SK-N-SH (cell line): ENCODE measurements around the gene HECW1. TPM values are rescaled to one million over a fixed set of nuclear protein-coding genes. Genes with fewer than 3 reads are reported as not detected.

Experiments used
- CTCF ChIA-PET: fragments of 300-600, 350-600 bp; formaldehyde crosslinking; extraction: SDS; loops from one replicate; lab custom pipeline; 2021; lab: Yijun Ruan, JAX
- POLR2A ChIA-PET: fragments of 350-600 bp; sonication (Branson Sonifier 250); formaldehyde crosslinking; extraction: SDS; loops from one replicate; lab custom pipeline; 2020; ENCODE audit warnings: antibody characterized with exemption, inconsistent platforms; lab: Yijun Ruan, JAX
- DNase-seq: peaks from one replicate; pipeline ENCODE4 v3.0.0; 2012
- H2AFZ ChIP-seq: fragments of 200-600 bp; sonication (generic); 2 replicates; pipeline ENCODE4 v1.8.1; 2016; ENCODE audit warnings: antibody characterized with exemption, mild to moderate bottlenecking, low read depth
- H3F3A ChIP-seq: fragments of 200-600 bp; sonication (generic); replicated peaks from 2 replicates; pipeline ENCODE3; 2016; ENCODE audit warnings: antibody characterized with exemption, mild to moderate bottlenecking; ENCODE audit not compliant: insufficient read depth
- H3K27ac ChIP-seq, 2 experiments: fragments of 200-500 bp in 1 of 2; fragments of 200-600 bp in 1 of 2; sonication (Bioruptor generic) in 1 of 2; sonication (generic), shearing (Covaris generic) in 1 of 2; 2 replicates each; pipeline versions ENCODE4 v1.5.1 to v1.6.1; 2014 to 2016; ENCODE audit warnings: low read depth in 2 of 2, inconsistent platforms in 1 of 2, low read length in 1 of 2, mild to moderate bottlenecking in 1 of 2, mixed read lengths in 1 of 2
- H3K27me3 ChIP-seq: fragments of 200-600 bp; sonication (generic), shearing (Covaris generic); 2 replicates; pipeline ENCODE4 v1.6.1; 2016; ENCODE audit warnings: mixed run types; ENCODE audit not compliant: insufficient read depth
- H3K36me3 ChIP-seq, 2 experiments: fragments of 200-500 bp in 1 of 2; fragments of 200-600 bp in 1 of 2; sonication (Bioruptor generic) in 1 of 2; sonication (generic) in 1 of 2; replicated peaks in 1 of 2; 2 replicates each; pipeline versions ENCODE3 to v1.5.1; 2014 to 2016; ENCODE audit warnings: low read length in 1 of 2, mild to moderate bottlenecking in 1 of 2; ENCODE audit not compliant: insufficient read depth in 2 of 2, control insufficient read depth in 1 of 2
- H3K4me1 ChIP-seq, 2 experiments: fragments of 200-500 bp in 1 of 2; fragments of 200-600 bp in 1 of 2; sonication (Bioruptor generic) in 1 of 2; sonication (generic), shearing (Covaris generic) in 1 of 2; 2 replicates each; pipeline versions ENCODE4 v1.5.1 to v1.6.1; 2014 to 2016; ENCODE audit warnings: low read depth in 1 of 2, low read length in 1 of 2, mixed run types in 1 of 2; ENCODE audit not compliant: insufficient read depth in 2 of 2, control insufficient read depth in 1 of 2
- H3K4me2 ChIP-seq: fragments of 200-600 bp; sonication (generic), shearing (Covaris generic); 2 replicates; pipeline ENCODE4 v1.6.1; 2017; ENCODE audit warnings: mixed run types
- H3K4me3 ChIP-seq, 2 experiments: fragments of 200-500 bp in 1 of 2; fragments of 200-600 bp in 1 of 2; sonication (Bioruptor generic) in 1 of 2; sonication (generic), shearing (Covaris generic) in 1 of 2; 2 replicates each; pipeline versions ENCODE4 v1.5.1 to v1.8.1; 2014 to 2016; ENCODE audit warnings: low read depth in 2 of 2, inconsistent platforms in 1 of 2, low read length in 1 of 2, mild to moderate bottlenecking in 1 of 2, mixed read lengths in 1 of 2, moderate library complexity in 1 of 2
- H3K79me2 ChIP-seq: fragments of 200-600 bp; sonication (generic); 2 replicates; pipeline ENCODE4 v1.8.1; 2017; ENCODE audit warnings: mild to moderate bottlenecking; ENCODE audit not compliant: insufficient read depth
- H3K9ac ChIP-seq: fragments of 200-600 bp; sonication (generic); 2 replicates; pipeline ENCODE4 v1.6.1; 2017; ENCODE audit warnings: mixed run types
- H3K9me2 ChIP-seq: fragments of 200-600 bp; sonication (generic); 2 replicates; pipeline ENCODE4 v1.6.1; 2017; ENCODE audit warnings: mixed run types
- H3K9me3 ChIP-seq: fragments of 200-600 bp; sonication (generic); 2 replicates; pipeline ENCODE4 v1.6.1; 2017; ENCODE audit warnings: mixed run types, mild to moderate bottlenecking, moderate library complexity
- H4K20me1 ChIP-seq: fragments of 200-600 bp; sonication (generic); 2 replicates; pipeline ENCODE4 v1.6.1; 2017; ENCODE audit warnings: mild to moderate bottlenecking, mixed run types; ENCODE audit not compliant: insufficient read depth
- EZH2phosphoT487 ChIP-seq: fragments of 200-600 bp; sonication (generic); IDR thresholded peaks from 2 replicates; pipeline ENCODE4 v1.6.1; 2017; ENCODE audit warnings: low read depth, mixed run types, mild to moderate bottlenecking, antibody characterized with exemption, moderate library complexity, borderline replicate concordance
- FOSL2 ChIP-seq: IDR thresholded peaks from 2 replicates; pipeline ENCODE4 v1.4.0; 2012; ENCODE audit warnings: low read depth, mild to moderate bottlenecking, moderate library complexity, borderline replicate concordance
- GABPA ChIP-seq: IDR thresholded peaks from 2 replicates; pipeline ENCODE4 v1.4.0; 2012; ENCODE audit warnings: low read depth, mild to moderate bottlenecking
- JUND ChIP-seq: IDR thresholded peaks from 2 replicates; pipeline ENCODE4 v1.4.0; 2012
- POLR2AphosphoS5 ChIP-seq: IDR thresholded peaks from 2 replicates; pipeline ENCODE4 v1.6.1; 2012; ENCODE audit warnings: low read depth, low read length
- RXRA ChIP-seq: IDR thresholded peaks from 2 replicates; pipeline ENCODE4 v1.4.0; 2012; ENCODE audit warnings: low read depth, mild to moderate bottlenecking, borderline replicate concordance
- SIN3A ChIP-seq: IDR thresholded peaks from 2 replicates; pipeline ENCODE4 v1.6.1; 2012; ENCODE audit warnings: low read depth, mild to moderate bottlenecking, low read length, moderate library complexity, borderline replicate concordance
- SMC3 ChIP-seq: IDR thresholded peaks from 2 replicates; pipeline ENCODE4 v1.6.1; 2012; ENCODE audit warnings: low read depth, low read length, improper control_type of control experiment
- TAF1 ChIP-seq: IDR thresholded peaks from 2 replicates; pipeline ENCODE4 v1.6.1; 2012; ENCODE audit warnings: low read depth, mild to moderate bottlenecking, low read length, moderate library complexity, borderline replicate concordance
- WGBS: methylation state at CpG from one replicate; pipeline ENCODE4 v1.1.6; 2017; ENCODE audit warnings: low lambda C conversion rate; 5-methylcytosine and 5-hydroxymethylcytosine counted together
- polyA plus RNA-seq, 3 experiments: library from polyadenylated mRNA; depleted of rRNA; stranded (reverse); fragments of >200 nt; gene quantifications; 2 replicates each; pipeline ENCODE4 v1.2.3, GENCODE V29; 2012
- TF ChIP-seq, protein P1 (sequence below): IDR thresholded peaks from 2 replicates; pipeline ENCODE4 v1.6.1; 2012; ENCODE audit warnings: mild to moderate bottlenecking, low read depth, low read length, moderate library complexity
- TF ChIP-seq, protein P2 (sequence below): fragments of 150-350 bp; IDR thresholded peaks from 2 replicates; pipeline ENCODE4 v1.6.1; 2017; ENCODE audit warnings: antibody characterized with exemption, low read length, low read depth, borderline replicate concordance
- TF ChIP-seq, protein P3 (sequence below): IDR thresholded peaks from 2 replicates; pipeline ENCODE4; 2012

HECW1 gene
- polyA plus RNA-seq, 1 of the 3 experiments (the other 2 are of a cell fraction), result not detected

- no peak for TF ChIP-seq RXRA
- no peak for TF ChIP-seq SMC3
- TF ChIP-seq TAF1, result no peak
- TF ChIP-seq, protein P1, sequence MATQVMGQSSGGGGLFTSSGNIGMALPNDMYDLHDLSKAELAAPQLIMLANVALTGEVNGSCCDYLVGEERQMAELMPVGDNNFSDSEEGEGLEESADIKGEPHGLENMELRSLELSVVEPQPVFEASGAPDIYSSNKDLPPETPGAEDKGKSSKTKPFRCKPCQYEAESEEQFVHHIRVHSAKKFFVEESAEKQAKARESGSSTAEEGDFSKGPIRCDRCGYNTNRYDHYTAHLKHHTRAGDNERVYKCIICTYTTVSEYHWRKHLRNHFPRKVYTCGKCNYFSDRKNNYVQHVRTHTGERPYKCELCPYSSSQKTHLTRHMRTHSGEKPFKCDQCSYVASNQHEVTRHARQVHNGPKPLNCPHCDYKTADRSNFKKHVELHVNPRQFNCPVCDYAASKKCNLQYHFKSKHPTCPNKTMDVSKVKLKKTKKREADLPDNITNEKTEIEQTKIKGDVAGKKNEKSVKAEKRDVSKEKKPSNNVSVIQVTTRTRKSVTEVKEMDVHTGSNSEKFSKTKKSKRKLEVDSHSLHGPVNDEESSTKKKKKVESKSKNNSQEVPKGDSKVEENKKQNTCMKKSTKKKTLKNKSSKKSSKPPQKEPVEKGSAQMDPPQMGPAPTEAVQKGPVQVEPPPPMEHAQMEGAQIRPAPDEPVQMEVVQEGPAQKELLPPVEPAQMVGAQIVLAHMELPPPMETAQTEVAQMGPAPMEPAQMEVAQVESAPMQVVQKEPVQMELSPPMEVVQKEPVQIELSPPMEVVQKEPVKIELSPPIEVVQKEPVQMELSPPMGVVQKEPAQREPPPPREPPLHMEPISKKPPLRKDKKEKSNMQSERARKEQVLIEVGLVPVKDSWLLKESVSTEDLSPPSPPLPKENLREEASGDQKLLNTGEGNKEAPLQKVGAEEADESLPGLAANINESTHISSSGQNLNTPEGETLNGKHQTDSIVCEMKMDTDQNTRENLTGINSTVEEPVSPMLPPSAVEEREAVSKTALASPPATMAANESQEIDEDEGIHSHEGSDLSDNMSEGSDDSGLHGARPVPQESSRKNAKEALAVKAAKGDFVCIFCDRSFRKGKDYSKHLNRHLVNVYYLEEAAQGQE, result no peak
- TF ChIP-seq, protein P2, sequence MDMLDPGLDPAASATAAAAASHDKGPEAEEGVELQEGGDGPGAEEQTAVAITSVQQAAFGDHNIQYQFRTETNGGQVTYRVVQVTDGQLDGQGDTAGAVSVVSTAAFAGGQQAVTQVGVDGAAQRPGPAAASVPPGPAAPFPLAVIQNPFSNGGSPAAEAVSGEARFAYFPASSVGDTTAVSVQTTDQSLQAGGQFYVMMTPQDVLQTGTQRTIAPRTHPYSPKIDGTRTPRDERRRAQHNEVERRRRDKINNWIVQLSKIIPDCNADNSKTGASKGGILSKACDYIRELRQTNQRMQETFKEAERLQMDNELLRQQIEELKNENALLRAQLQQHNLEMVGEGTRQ, result no peak
- TF ChIP-seq POLR2AphosphoS5, result no peak
- TF ChIP-seq, protein P3, sequence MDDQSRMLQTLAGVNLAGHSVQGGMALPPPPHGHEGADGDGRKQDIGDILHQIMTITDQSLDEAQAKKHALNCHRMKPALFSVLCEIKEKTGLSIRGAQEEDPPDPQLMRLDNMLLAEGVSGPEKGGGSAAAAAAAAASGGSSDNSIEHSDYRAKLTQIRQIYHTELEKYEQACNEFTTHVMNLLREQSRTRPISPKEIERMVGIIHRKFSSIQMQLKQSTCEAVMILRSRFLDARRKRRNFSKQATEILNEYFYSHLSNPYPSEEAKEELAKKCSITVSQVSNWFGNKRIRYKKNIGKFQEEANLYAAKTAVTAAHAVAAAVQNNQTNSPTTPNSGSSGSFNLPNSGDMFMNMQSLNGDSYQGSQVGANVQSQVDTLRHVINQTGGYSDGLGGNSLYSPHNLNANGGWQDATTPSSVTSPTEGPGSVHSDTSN, result no peak
- no peak for TF ChIP-seq EZH2phosphoT487
- no peak for TF ChIP-seq GABPA
- 1% methylated on average over 6 of the region's 6 CpGs for WGBS
- Histone ChIP-seq H3K9me2 (no peaks in the 10 kb centered on the region), H3F3A (no peaks in the 10 kb centered on the region), H3K9me3 (no peaks in the 10 kb centered on the region), H3K4me2 (no peak overlapping the region), H3K4me1 (no peaks in the 10 kb centered on the region), H3K27me3 (peaks cover 5% of the 10 kb centered on the region; the same call in 1 of the 2 replicates), H2AFZ (no peak overlapping the region), H4K20me1 (no peaks in the 10 kb centered on the region), H3K4me3 (no peak overlapping the region), H3K79me2 (no peaks in the 10 kb centered on the region), H3K9ac (no peak overlapping the region), H3K27ac (no peak overlapping the region), H3K36me3 (no peaks in the 10 kb centered on the region)
- DNase-seq, result no peak
- ChIA-PET POLR2A (no interaction called here), CTCF (interaction anchor here (1.8 kb wide), 1 partner anchor 7 kb away, joined by 9 read pairs; no protein-coding TSS in a partner anchor)
These were observed 33.7 kb upstream of the HECW1 start for GRCh38 chr7:43078794-43079193.

DNA sequence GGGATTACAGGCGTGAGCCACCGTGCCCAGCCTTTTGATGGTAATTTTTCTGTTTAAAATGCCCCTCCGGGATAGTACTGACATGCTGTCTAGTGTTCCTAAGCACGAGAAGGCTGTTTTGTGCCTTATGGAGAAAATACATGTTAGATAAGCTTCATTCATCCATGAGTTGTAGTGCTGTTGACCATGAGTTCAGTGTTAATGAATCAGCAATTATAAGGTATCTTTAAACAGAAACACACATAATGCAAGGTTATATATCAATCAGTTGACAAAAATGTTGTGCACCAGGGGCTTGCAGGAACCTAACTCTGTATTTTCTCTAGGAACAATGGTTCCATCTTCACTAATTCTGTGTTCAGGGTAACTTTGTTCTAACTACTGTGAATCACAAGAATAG is 30.8 kb upstream of the HECW1 start:
- TF ChIP-seq, protein P2, result no peak
- no peak for TF ChIP-seq FOSL2
- TF ChIP-seq JUND, result no peak
- TF ChIP-seq SIN3A, result no peak
- Histone ChIP-seq H3K9me3 (no peaks in the 10 kb centered on the region), H3K4me3 (no peak overlapping the region), H2AFZ (no peak overlapping the region), H3K36me3 (no peaks in the 10 kb centered on the region), H3K4me1 (no peaks in the 10 kb centered on the region), H3F3A (no peaks in the 10 kb centered on the region), H3K4me2 (no peak overlapping the region), H3K27me3 (peaks cover 5% of the 10 kb centered on the region; the same call in 1 of the 2 replicates), H4K20me1 (no peaks in the 10 kb centered on the region), H3K9ac (no peak overlapping the region), H3K9me2 (no peaks in the 10 kb centered on the region), H3K27ac (no peak overlapping the region), H3K79me2 (no peaks in the 10 kb centered on the region)
- CTCF ChIA-PET, result no interaction called here
- POLR2A ChIA-PET, result no interaction called here
- DNase-seq, result no peak
- 3% methylated on average over 4 of the region's 4 CpGs for WGBS
